AG04449 (cell line): ENCODE data around the gene MIS12.

Experiments
- CTCF ChIA-PET: fragments of 350-600 bp; formaldehyde crosslinking; extraction: SDS; loops from one replicate; lab custom pipeline; 2021; ENCODE audit warnings: antibody characterized with exemption; lab: Yijun Ruan, JAX
- POLR2A ChIA-PET: fragments of 400-600, 350-600 bp; formaldehyde crosslinking; extraction: SDS; loops from one replicate; lab custom pipeline; 2020; ENCODE audit warnings: antibody characterized with exemption, inconsistent platforms; lab: Yijun Ruan, JAX
- DNase-seq: peaks from one replicate; pipeline ENCODE4 v3.0.0-alpha.2; 2010; ENCODE audit warnings: low read depth, low spot score
- H3K4me3 ChIP-seq: 2 replicates; pipeline ENCODE4 v1.5.1; 2011; ENCODE audit warnings: low read depth, mild to moderate bottlenecking, control low read depth, low read length
- CTCF ChIP-seq: IDR thresholded peaks from one replicate; pipeline ENCODE4 v1.5.1; 2011; ENCODE audit warnings: mild to moderate bottlenecking, moderate library complexity, low read length, control low read depth, inconsistent platforms; ENCODE audit not compliant: insufficient read depth; ENCODE audit errors: missing control alignments

MIS12 gene

GRCh38 chr17:5486206-5487124 lies at the start of gene MIS12:
Gene MIS12, plus strand, starts transcription at chr17:5486566. Its CDS starts 2,297 bp downstream, at chr17:5488863.
- POLR2A ChIA-PET: interaction anchor here (0.6 to 1.5 kb wide), 7 partner anchors 13 to 40 kb away, joined by 3 to 7 read pairs (median 5); partner anchors contain the start of gene DHX33
- no peak for TF ChIP-seq CTCF
- H3K4me3 ChIP-seq: peak within 1 kb of the TSS; percentile 86
- CTCF ChIA-PET: interaction anchor here (1.0 to 1.8 kb wide), 5 partner anchors 13 to 220 kb away, joined by 3 to 7 read pairs (median 4); partner anchors contain the start of gene C1QBP
- peak; percentile 97 for DNase-seq

- DNase-seq: no peak
- ChIA-PET CTCF (interaction anchor here (1.1 to 9.7 kb wide), 12 partner anchors 11 to 246 kb away, joined by 3 to 162 read pairs (median 17); partner anchors contain the start of genes DHX33, NUP88, RPAIN and ZNF594), POLR2A (interaction anchor here (1.9 kb wide), 1 partner anchor 18 kb away, joined by 7 read pairs; the partner anchor contains the start of gene NUP88)
- TF ChIP-seq CTCF: no peak
- peak overlapping the region; percentile 84 for H3K4me3 ChIP-seq
These were observed 48.5 kb upstream of the MIS12 start for GRCh38 chr17:5437721-5438317.

- H3K4me3 ChIP-seq: peak within 1 kb of the TSS; percentile 84
- ChIA-PET CTCF (interaction anchor here (0.6 to 9.7 kb wide), 58 partner anchors 12 to 997 kb away, joined by 3 to 162 read pairs (median 4); partner anchors contain the start of genes AIPL1, DERL2, DHX33 and MIS12), POLR2A (interaction anchor here (0.6 to 1.9 kb wide), 6 partner anchors 20 to 1697 kb away, joined by 3 to 7 read pairs (median 3); partner anchors contain the start of genes DHX33 and NUP88)
- DNase-seq: peak; percentile 55
- TF ChIP-seq CTCF: peak; percentile 85
These were observed 47.5 kb upstream of the MIS12 start, which contains the start of gene C1QBP for GRCh38 chr17:5438716-5439445. Gene C1QBP, minus strand, starts transcription at chr17:5439155. Its CDS starts 82 bp downstream, at chr17:5439073.

GRCh38 chr17:5439446-5439764 lies 47.0 kb upstream of the MIS12 start:
- DNase-seq: no peak
- no peak for TF ChIP-seq CTCF
- POLR2A ChIA-PET: interaction anchor here (0.7 to 1.9 kb wide), 5 partner anchors 20 to 1697 kb away, joined by 3 to 7 read pairs (median 3); partner anchors contain the start of genes DHX33 and NUP88
- CTCF ChIA-PET: interaction anchor here (0.6 to 9.7 kb wide), 57 partner anchors 12 to 996 kb away, joined by 3 to 162 read pairs (median 4); partner anchors contain the start of genes AIPL1, DERL2, DHX33 and MIS12
- peak overlapping the region; percentile 40 for H3K4me3 ChIP-seq

- TF ChIP-seq CTCF: no peak
- no peak for DNase-seq
- ChIA-PET POLR2A (no interaction called here), CTCF (interaction anchor here (8.3 to 9.7 kb wide), 2 partner anchors 17 to 196 kb away, joined by 126 to 162 read pairs; no protein-coding TSS in a partner anchor)
- no peak overlapping the region for H3K4me3 ChIP-seq
These were observed 42.6 kb upstream of the MIS12 start for GRCh38 chr17:5443728-5444127.
